RPMI7951 (cell line): ENCODE data around the gene FIGLA. TPM values are rescaled to one million over a fixed set of nuclear protein-coding genes. Genes with fewer than 3 reads are reported as not detected.

Experiments
- DNase-seq: peaks from one replicate; pipeline ENCODE4 v3.0.0-alpha.2; 2012; ENCODE audit warnings: low read depth
- total RNA-seq: library from RNA; depleted of rRNA; stranded (reverse); fragments of >200 nt; shearing (Covaris generic); gene quantifications from 2 replicates; pipeline ENCODE4 v1.2.3, GENCODE V29; 2014

FIGLA gene
- total RNA-seq, 1 experiment from 2014 or later: not detected

GRCh38 chr2:70776266-70776665, 14.2 kb downstream of the FIGLA start:
- DNase-seq: no peak

- no peak for DNase-seq
Measured at GRCh38 chr2:70775141-70775540, 15.3 kb downstream of the FIGLA start.

GRCh38 chr2:70772486-70773155, 17.8 kb downstream of the FIGLA start:
- DNase-seq: no peak

GRCh38 chr2:70771446-70771845, 19.0 kb downstream of the FIGLA start:
- no peak for DNase-seq

GRCh38 chr2:70769450-70769849, 21.0 kb downstream of the FIGLA start:
- DNase-seq: no peak

GRCh38 chr2:70768590-70769085, 21.8 kb downstream of the FIGLA start:
- DNase-seq: no peak

- DNase-seq: peak; percentile 22
Measured at GRCh38 chr2:70767699-70768589, 22.5 kb downstream of the FIGLA start, which contains the start of gene ADD2. Gene ADD2 (minus strand): TSS chr2:70768200. CDS start chr2:70706408, 61,792 bp downstream.

GRCh38 chr2:70767079-70767698, 23.3 kb downstream of the FIGLA start:
- DNase-seq: no peak

- no peak for DNase-seq
Measured at GRCh38 chr2:70766357-70767078, 23.9 kb downstream of the FIGLA start.

GRCh38 chr2:70765507-70765906, 24.9 kb downstream of the FIGLA start:
- DNase-seq: no peak

GRCh38 chr2:70759446-70759845, 31.0 kb downstream of the FIGLA start:
- DNase-seq: no peak

GRCh38 chr2:70757966-70758365, 32.5 kb downstream of the FIGLA start:
- DNase-seq: no peak

- no peak for DNase-seq
Measured at GRCh38 chr2:70757360-70757759, 33.1 kb downstream of the FIGLA start.

- no peak for DNase-seq
Measured at GRCh38 chr2:70756128-70756527, 34.3 kb downstream of the FIGLA start.

- DNase-seq: no peak
Measured at GRCh38 chr2:70753902-70754301, 36.5 kb downstream of the FIGLA start.

GRCh38 chr2:70753031-70753430, 37.4 kb downstream of the FIGLA start:
- no peak for DNase-seq

GRCh38 chr2:70752396-70752795, 38.0 kb downstream of the FIGLA start:
- DNase-seq: no peak

GRCh38 chr2:70751881-70752280, 38.6 kb downstream of the FIGLA start:
- no peak for DNase-seq

- DNase-seq: no peak
Measured at GRCh38 chr2:70750320-70750719, 40.1 kb downstream of the FIGLA start.

GRCh38 chr2:70748002-70748784, 42.2 kb downstream of the FIGLA start:
- no peak for DNase-seq

GRCh38 chr2:70747284-70747683, 43.2 kb downstream of the FIGLA start:
- no peak for DNase-seq
